Measurements from ENCODE around the gene RAI1. TPM values are rescaled to one million over a fixed set of nuclear protein-coding genes. Genes with fewer than 3 reads are reported as not detected.
A peak's percentile ranks its signal among the peaks of the same experiment; 100 is the strongest.

The RAI1 gene
- total and polyA plus RNA-seq, 2 of the 13 experiments (the other 11 are each of a cell fraction or from before 2014, with no cell fraction given) = 3.4 to 5.2 TPM

GRCh38 chr17:17676752-17677151, 4.5 kb upstream of the RAI1 start:
- in situ Hi-C loops (cut with HindIII; ENCODE audit: extremely low pct_ligation_motif_present, low pct_unique_long_range_greater_than_20kb) (no loop called here), intact Hi-C loops (cut with micrococcal nuclease; ENCODE audit: unreplicated experiment) (no loop called here)
- no peaks in the 10 kb centered on the region for H4K20me1 ChIP-seq (ENCODE audit: insufficient read depth, low read length)
- no peak overlapping the region for H3K4me3 ChIP-seq (replicated peaks in 1 of 3; ENCODE audit: insufficient read depth in 1 of 3, low read depth in 2 of 3, low read length in 3 of 3)
- no peak for FAIRE-seq
- POLR2A ChIA-PET = interaction anchor here (1.1 kb wide), 1 partner anchor 160 kb away, joined by 3 read pairs; the partner anchor contains the start of gene SREBF1
- CTCF ChIA-PET (ENCODE audit: low intra/inter-chr PET ratio, low total read pairs) = no interaction called here
- no peak for DNase-seq (ENCODE audit: low spot score)
- H3K9ac ChIP-seq (ENCODE audit: insufficient read depth, low read depth, low read length) = no peak overlapping the region
- peaks cover 0 to 1% of the 10 kb centered on the region in 2 experiments; a peak in 1 of 5 replicates for H3K27me3 ChIP-seq (ENCODE audit: control insufficient read depth in 1 of 2, insufficient read depth in 2 of 2, low read length in 2 of 2)
- TF ChIP-seq ZNF652 (CRISPR knock-in tag; IDR thresholded peaks at IDR 0.05; ENCODE audit: borderline replicate concordance, low read depth) (no peak), ZNF121 (CRISPR knock-in tag; IDR thresholded peaks at IDR 0.05) (peak; percentile 63), ZNF770 (CRISPR knock-in tag; IDR thresholded peaks at IDR 0.05) (peak; percentile 86), TEAD3 (CRISPR knock-in tag; optimal IDR thresholded peaks at IDR 0.05; ENCODE audit: borderline replicate concordance) (peak; percentile 11)
- no TSS peak for BruUV-seq (replicated peaks)
- ATAC-seq = no peak
- peak overlapping the region; percentile 41; the same call in 1 of the 2 replicates for H3K4me2 ChIP-seq (ENCODE audit: low read depth, low read length)
- H3K9me3 ChIP-seq (ENCODE audit: low read length) = no peaks in the 10 kb centered on the region
- 14% methylated on average over 6 of the region's 6 CpGs for WGBS (ENCODE audit: low lambda C conversion rate)
- H3K79me2 ChIP-seq (ENCODE audit: insufficient read depth, low read length) = no peaks in the 10 kb centered on the region
- H3K36me3 ChIP-seq (replicated peaks in 1 of 2; ENCODE audit: control insufficient read depth in 1 of 2, insufficient read depth in 2 of 2, low read length in 2 of 2) = no peaks in the 10 kb centered on the region
- no peak overlapping the region for H2AFZ ChIP-seq (ENCODE audit: low read length)
- H3K27ac ChIP-seq (ENCODE audit: extremely low read length, insufficient read depth, low read length) = no peak overlapping the region
- peaks cover 56% of the 10 kb centered on the region for H3K4me1 ChIP-seq (ENCODE audit: insufficient read depth, low read length)

GRCh38 chr17:17677299-17678040, 3.8 kb upstream of the RAI1 start:
- ChIA-PET POLR2A (interaction anchor here (1.0 to 1.1 kb wide), 3 partner anchors 14 to 159 kb away, joined by 3 to 5 read pairs (median 3); partner anchors contain the start of gene SREBF1), CTCF (ENCODE audit: low intra/inter-chr PET ratio, low total read pairs) (no interaction called here)
- H3K4me1 ChIP-seq (ENCODE audit: insufficient read depth, low read length) = peaks cover 48% of the 10 kb centered on the region
- peaks cover 4% of the 10 kb centered on the region for H3K79me2 ChIP-seq (ENCODE audit: insufficient read depth, low read length)
- WGBS (ENCODE audit: low lambda C conversion rate) = 0% methylated on average over 1 of the region's 2 CpGs
- no peak for DNase-seq (ENCODE audit: low spot score)
- in situ Hi-C loops (cut with HindIII; ENCODE audit: extremely low pct_ligation_motif_present, low pct_unique_long_range_greater_than_20kb) (no loop called here), intact Hi-C loops (cut with micrococcal nuclease; ENCODE audit: unreplicated experiment) (no loop called here)
- H3K27ac ChIP-seq (ENCODE audit: extremely low read length, insufficient read depth, low read length) = no peak overlapping the region
- H3K36me3 ChIP-seq (replicated peaks in 1 of 2; ENCODE audit: control insufficient read depth in 1 of 2, insufficient read depth in 2 of 2, low read length in 2 of 2) = no peaks in the 10 kb centered on the region
- H3K9me3 ChIP-seq (ENCODE audit: low read length) = no peaks in the 10 kb centered on the region
- no TSS peak for BruUV-seq (replicated peaks)
- H3K4me3 ChIP-seq (replicated peaks in 1 of 3; ENCODE audit: insufficient read depth in 1 of 3, low read depth in 2 of 3, low read length in 3 of 3) = no peak overlapping the region
- peak overlapping the region; percentile 10; the same call in 1 of the 2 replicates for H3K4me2 ChIP-seq (ENCODE audit: low read depth, low read length)
- no peak overlapping the region for H2AFZ ChIP-seq (ENCODE audit: low read length)
- no peaks in the 10 kb centered on the region for H4K20me1 ChIP-seq (ENCODE audit: insufficient read depth, low read length)
- FAIRE-seq = no peak
- TF ChIP-seq HOXA9 (CRISPR knock-in tag; IDR thresholded peaks at IDR 0.05; ENCODE audit: borderline replicate concordance) (no peak), ZMYM3 (CRISPR knock-in tag; IDR thresholded peaks at IDR 0.05) (peak; percentile 67), KDM3A (CRISPR knock-in tag; IDR thresholded peaks at IDR 0.05; ENCODE audit: low read depth) (no peak), POLR2A (IDR thresholded peaks at IDR 0.05; ENCODE audit: insufficient read depth in 1 of 2, low read depth in 2 of 2, low read length in 2 of 2) (no peak), ATF4 (CRISPR knock-in tag; IDR thresholded peaks at IDR 0.05) (no peak), ZNF768 (CRISPR knock-in tag; IDR thresholded peaks at IDR 0.05) (peak; percentile 91), NBN (conservative IDR thresholded peaks at IDR 0.05) (no peak), ZFP36 (IDR thresholded peaks at IDR 0.05; ENCODE audit: borderline replicate concordance, low read depth, low read length, partially characterized antibody) (peak; percentile 65)
- no peak overlapping the region for H3K9ac ChIP-seq (ENCODE audit: insufficient read depth, low read depth, low read length)
- ATAC-seq = no peak
- H3K27me3 ChIP-seq (ENCODE audit: control insufficient read depth in 1 of 2, insufficient read depth in 2 of 2, low read length in 2 of 2) = no peaks in the 10 kb centered on the region; a peak in 1 of 5 replicates

All from HepG2 (cell line).